LNCAP (cell line): Measurements from ENCODE around the gene FBXO3.
A peak's percentile ranks its signal among the peaks of the same experiment; 100 is the strongest.

Source experiments
- TF ChIP-seq, protein P1 (sequence below): fragments of 450-650 bp; IDR thresholded peaks from 2 replicates; pipeline ENCODE4 v1.5.1; 2017; ENCODE audit warnings: mild to moderate bottlenecking

The FBXO3 gene

GRCh38 chr11:33773987-33774735, at the start of gene FBXO3:
TSS of gene FBXO3 (minus strand) at chr11:33774520. CDS start at chr11:33774497, 23 bp downstream.
- TF ChIP-seq, protein P1, sequence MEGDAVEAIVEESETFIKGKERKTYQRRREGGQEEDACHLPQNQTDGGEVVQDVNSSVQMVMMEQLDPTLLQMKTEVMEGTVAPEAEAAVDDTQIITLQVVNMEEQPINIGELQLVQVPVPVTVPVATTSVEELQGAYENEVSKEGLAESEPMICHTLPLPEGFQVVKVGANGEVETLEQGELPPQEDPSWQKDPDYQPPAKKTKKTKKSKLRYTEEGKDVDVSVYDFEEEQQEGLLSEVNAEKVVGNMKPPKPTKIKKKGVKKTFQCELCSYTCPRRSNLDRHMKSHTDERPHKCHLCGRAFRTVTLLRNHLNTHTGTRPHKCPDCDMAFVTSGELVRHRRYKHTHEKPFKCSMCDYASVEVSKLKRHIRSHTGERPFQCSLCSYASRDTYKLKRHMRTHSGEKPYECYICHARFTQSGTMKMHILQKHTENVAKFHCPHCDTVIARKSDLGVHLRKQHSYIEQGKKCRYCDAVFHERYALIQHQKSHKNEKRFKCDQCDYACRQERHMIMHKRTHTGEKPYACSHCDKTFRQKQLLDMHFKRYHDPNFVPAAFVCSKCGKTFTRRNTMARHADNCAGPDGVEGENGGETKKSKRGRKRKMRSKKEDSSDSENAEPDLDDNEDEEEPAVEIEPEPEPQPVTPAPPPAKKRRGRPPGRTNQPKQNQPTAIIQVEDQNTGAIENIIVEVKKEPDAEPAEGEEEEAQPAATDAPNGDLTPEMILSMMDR, result no peak

GRCh38 chr11:33819278-33820035, 45.1 kb upstream of the FBXO3 start:
- TF ChIP-seq, protein P1, result no peak

DNA sequence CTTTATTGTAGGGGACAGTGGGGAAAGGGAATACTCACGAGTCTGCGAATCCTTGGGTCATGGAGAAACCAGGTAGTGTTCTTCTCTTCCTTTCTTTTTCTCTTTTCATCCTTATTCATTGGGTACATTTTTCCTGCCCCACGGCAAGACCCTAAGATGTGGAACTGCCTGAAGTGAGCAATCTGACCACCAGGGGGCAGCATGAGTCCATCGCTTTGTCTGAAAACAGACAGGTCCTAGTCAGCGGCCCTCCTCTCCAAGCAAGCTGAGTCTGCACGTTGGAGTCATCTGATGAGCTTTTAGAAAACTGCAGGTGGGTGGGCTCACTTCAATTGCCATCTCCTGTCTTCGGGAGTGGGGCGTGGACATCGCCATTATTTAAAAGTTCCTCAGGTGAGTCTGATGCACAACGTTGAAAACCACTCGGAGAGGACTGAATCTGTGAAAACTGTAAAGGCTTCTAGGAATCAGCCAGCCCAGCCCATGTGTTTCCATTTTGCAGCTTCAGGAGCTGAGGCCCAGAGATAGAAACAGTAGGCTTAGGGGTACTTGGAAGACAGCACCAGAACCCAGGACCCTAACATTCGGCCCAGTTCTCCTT, 34.0 kb upstream of the FBXO3 start:
- TF ChIP-seq, protein P1, result peak; percentile 86

DNA sequence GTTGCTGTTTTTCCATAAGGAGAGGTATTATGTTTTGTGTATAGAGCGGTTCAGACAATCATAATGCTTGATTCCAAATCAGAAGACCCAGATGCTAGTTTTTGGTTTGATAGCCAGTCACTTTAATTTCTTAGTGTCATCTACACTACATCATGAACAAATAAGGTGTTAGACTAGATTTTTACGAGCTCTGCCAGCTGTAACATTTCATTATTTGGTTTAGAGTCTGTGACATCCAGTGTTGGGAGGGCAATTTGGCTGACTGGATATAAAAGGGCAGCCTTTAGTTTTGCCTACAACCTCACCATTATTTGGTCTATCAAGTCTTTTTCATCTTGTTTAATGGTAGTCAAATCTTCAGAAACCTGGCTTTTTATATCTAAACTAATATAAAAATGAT, 30.2 kb upstream of the FBXO3 start:
- TF ChIP-seq, protein P1, result no peak

GRCh38 chr11:33802194-33802950, 28.1 kb upstream of the FBXO3 start:
- TF ChIP-seq, protein P1, result no peak

DNA sequence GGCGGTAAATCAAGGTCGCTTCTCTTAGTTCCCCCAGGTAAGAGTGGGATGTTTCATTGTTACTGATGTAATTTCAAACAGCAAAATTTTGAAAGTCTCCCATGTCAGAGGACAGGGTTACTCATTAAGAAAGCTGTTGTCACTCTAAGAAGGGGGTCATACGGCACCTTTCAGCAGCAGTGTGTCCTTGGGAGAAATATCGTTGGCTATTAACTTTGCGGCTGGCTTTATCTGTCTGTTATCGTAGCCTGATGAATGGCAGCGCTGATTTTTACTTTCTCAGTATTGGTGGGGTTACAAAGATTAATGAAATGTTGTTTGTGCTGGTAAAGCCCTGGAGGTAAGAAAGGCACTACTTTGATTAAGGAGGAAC, 27.5 kb upstream of the FBXO3 start:
- TF ChIP-seq, protein P1, result no peak

DNA sequence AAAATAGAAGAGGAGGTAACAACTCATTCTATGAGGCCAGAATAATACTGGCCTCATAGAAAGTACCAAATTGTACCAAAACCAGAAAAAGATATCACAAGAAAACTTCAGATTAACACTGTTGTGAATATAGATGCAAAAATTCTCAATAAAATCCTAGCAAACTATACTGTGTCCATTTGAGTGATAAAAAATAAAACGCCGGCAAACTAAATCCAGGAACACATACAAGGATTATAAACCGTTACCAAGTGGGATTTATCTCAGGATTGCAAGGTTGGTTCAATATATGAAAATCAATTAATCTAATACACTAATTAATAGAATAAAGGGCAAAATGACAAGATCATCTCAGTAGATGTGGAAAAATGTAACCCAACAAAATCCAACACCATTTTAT, 23.6 kb upstream of the FBXO3 start:
- TF ChIP-seq, protein P1, result no peak
